ENCODE measurements around the gene CPNE6. TPM values are rescaled to one million over a fixed set of nuclear protein-coding genes. Genes with fewer than 3 reads are reported as not detected.

The CPNE6 gene
- polyA plus RNA-seq, 1 of the 3 experiments (the other 2 are of a cell fraction): not detected

DNA sequence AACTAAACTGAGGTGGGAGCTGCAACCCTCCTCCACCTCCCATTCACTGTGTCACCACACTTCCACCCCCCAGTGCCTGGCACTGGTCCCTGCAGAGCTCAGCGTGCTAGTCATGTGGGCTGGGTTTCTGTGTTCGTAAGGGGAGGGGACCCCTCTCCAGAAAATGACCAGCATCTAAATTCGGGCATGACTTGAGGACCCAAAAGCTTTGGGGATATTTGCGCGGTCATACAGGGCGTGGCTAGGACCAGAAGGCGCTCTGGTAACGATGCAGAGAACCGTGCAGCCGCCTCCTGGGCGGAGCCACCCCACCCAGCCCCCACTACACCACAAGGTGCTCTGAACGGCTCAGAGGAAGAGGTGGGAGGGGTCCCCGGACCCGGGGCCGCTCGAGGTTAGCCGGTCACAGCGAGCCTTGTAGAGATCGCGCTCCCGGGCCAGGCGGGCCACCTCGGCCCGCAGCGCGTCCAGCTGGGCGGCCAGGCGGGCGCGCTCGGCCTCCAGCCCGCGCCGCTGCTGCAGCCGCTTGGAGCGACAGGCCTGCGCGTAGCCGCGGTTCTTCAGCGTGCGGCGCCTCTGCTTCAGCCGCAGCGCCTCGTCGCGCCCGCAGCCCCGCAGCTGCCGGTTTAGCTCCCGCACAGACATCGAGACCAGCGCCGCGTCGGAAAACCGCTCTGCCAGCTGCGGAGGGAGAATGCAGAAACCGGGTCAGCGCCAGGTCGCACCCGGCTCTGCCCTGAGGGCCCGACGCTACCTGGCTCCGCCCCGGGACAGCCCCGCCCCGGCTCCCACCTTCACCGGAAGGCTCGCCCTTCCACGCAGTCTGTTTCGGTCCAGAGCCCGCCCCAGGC is 9.8 kb downstream of the CPNE6 start:
- CTCF ChIA-PET: interaction anchor here (0.7 to 42.8 kb wide), 14 partner anchors 10 to 492 kb away, joined by 3 to 1159 read pairs (median 4); partner anchors contain the start of genes CARMIL3, CPNE6, DCAF11 and IRF9
- Histone ChIP-seq H3K27me3 (ENCODE audit: insufficient read depth) (peaks cover 5% of the 10 kb centered on the region; the same call in 1 of the 2 replicates), H3K79me2 (ENCODE audit: insufficient read depth) (no peaks in the 10 kb centered on the region), H3K4me2 (peak overlapping the region; percentile 85), H3F3A (replicated peaks; ENCODE audit: insufficient read depth) (no peaks in the 10 kb centered on the region), H3K4me1 (ENCODE audit: control insufficient read depth in 1 of 2, insufficient read depth in 2 of 2, low read depth in 1 of 2, low read length in 1 of 2) (peaks cover 0 to 30% of the 10 kb centered on the region in 2 experiments; a peak in 1 of 4 replicates), H3K9ac (0 out of 2 replicates have a peak overlapping the region, but pooled peaks have one; percentile 28), H3K27ac (ENCODE audit: low read depth in 2 of 2, low read length in 1 of 2) (peak overlapping the region in 1 of 2 experiments; percentile 73; a peak in 2 of 4 replicates), H3K9me2 (no peaks in the 10 kb centered on the region), H3K4me3 (ENCODE audit: low read depth in 2 of 2, low read length in 1 of 2) (peak overlapping the region; percentile 57 to 59), H3K9me3 (no peaks in the 10 kb centered on the region), H4K20me1 (ENCODE audit: insufficient read depth) (no peaks in the 10 kb centered on the region), H2AFZ (ENCODE audit: low read depth) (peak overlapping the region; percentile 87; the same call in 1 of the 2 replicates), H3K36me3 (replicated peaks in 1 of 2; ENCODE audit: control insufficient read depth in 1 of 2, insufficient read depth in 2 of 2, low read length in 1 of 2) (no peaks in the 10 kb centered on the region)
- no peak for TF ChIP-seq TAF1 (IDR thresholded peaks at IDR 0.05; ENCODE audit: borderline replicate concordance, low read depth, low read length)
- no peak for TF ChIP-seq RXRA (IDR thresholded peaks at IDR 0.05; ENCODE audit: borderline replicate concordance, low read depth)
- no peak for TF ChIP-seq EZH2phosphoT487 (IDR thresholded peaks at IDR 0.05; ENCODE audit: borderline replicate concordance, low read depth)
- no peak for TF ChIP-seq FOSL2 (IDR thresholded peaks at IDR 0.05; ENCODE audit: borderline replicate concordance, low read depth)
- no peak; the same call in none of the 2 replicates for TF ChIP-seq MXI1 (IDR thresholded peaks at IDR 0.05; ENCODE audit: low read depth, low read length)
- TF ChIP-seq MEF2A (IDR thresholded peaks at IDR 0.05; ENCODE audit: borderline replicate concordance, low read depth): no peak
- no peak for TF ChIP-seq JUND (IDR thresholded peaks at IDR 0.05)
- TF ChIP-seq GABPA (IDR thresholded peaks at IDR 0.05; ENCODE audit: low read depth): no peak
- no peak for TF ChIP-seq TEAD4 (IDR thresholded peaks at IDR 0.05; ENCODE audit: borderline replicate concordance, insufficient read depth)
- no peak for TF ChIP-seq FOXM1 (IDR thresholded peaks at IDR 0.05; ENCODE audit: low read depth)
- TF ChIP-seq SMC3 (IDR thresholded peaks at IDR 0.05; ENCODE audit: low read depth, low read length): no peak
- no peak for TF ChIP-seq RAD21 (IDR thresholded peaks at IDR 0.05; ENCODE audit: low read length)
- TF ChIP-seq SIN3A (IDR thresholded peaks at IDR 0.05; ENCODE audit: borderline replicate concordance, low read depth, low read length): no peak
- no peak for TF ChIP-seq ELF1 (IDR thresholded peaks at IDR 0.05)
- TF ChIP-seq GATA2 (CRISPR knock-in tag; IDR thresholded peaks at IDR 0.05): no peak
- TF ChIP-seq FOXJ3 (CRISPR knock-in tag; IDR thresholded peaks at IDR 0.05): no peak
- TF ChIP-seq, protein P1, sequence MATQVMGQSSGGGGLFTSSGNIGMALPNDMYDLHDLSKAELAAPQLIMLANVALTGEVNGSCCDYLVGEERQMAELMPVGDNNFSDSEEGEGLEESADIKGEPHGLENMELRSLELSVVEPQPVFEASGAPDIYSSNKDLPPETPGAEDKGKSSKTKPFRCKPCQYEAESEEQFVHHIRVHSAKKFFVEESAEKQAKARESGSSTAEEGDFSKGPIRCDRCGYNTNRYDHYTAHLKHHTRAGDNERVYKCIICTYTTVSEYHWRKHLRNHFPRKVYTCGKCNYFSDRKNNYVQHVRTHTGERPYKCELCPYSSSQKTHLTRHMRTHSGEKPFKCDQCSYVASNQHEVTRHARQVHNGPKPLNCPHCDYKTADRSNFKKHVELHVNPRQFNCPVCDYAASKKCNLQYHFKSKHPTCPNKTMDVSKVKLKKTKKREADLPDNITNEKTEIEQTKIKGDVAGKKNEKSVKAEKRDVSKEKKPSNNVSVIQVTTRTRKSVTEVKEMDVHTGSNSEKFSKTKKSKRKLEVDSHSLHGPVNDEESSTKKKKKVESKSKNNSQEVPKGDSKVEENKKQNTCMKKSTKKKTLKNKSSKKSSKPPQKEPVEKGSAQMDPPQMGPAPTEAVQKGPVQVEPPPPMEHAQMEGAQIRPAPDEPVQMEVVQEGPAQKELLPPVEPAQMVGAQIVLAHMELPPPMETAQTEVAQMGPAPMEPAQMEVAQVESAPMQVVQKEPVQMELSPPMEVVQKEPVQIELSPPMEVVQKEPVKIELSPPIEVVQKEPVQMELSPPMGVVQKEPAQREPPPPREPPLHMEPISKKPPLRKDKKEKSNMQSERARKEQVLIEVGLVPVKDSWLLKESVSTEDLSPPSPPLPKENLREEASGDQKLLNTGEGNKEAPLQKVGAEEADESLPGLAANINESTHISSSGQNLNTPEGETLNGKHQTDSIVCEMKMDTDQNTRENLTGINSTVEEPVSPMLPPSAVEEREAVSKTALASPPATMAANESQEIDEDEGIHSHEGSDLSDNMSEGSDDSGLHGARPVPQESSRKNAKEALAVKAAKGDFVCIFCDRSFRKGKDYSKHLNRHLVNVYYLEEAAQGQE (IDR thresholded peaks at IDR 0.05; ENCODE audit: low read depth, low read length): no peak
- TF ChIP-seq CHD2 (IDR thresholded peaks at IDR 0.05; ENCODE audit: low read length, partially characterized antibody): no peak
- no peak for TF ChIP-seq TCF12 (IDR thresholded peaks at IDR 0.05)
- POLR2A ChIA-PET: interaction anchor here (0.8 to 4.5 kb wide), 12 partner anchors 9 to 65 kb away, joined by 3 to 46 read pairs (median 6); partner anchors contain the start of genes CARMIL3, DCAF11, EMC9 and NRL
- DNase-seq: peak; percentile 85
- WGBS (ENCODE audit: low lambda C conversion rate): 2% methylated on average over 9 of the region's 74 CpGs

Measured in SK-N-SH (cell line).